Ishikawa (cell line): ENCODE results near the gene STAT5A.

ENCODE experiments used
- CEBPB ChIP-seq: IDR thresholded peaks from 2 replicates; pipeline ENCODE4 v1.6.1; 2012
- EP300 ChIP-seq: IDR thresholded peaks from 2 replicates; pipeline ENCODE4 v1.6.1; 2012; ENCODE audit warnings: borderline replicate concordance
- FOXM1 ChIP-seq: IDR thresholded peaks from 2 replicates; pipeline ENCODE4 v1.6.1; 2012; ENCODE audit warnings: low read depth, borderline replicate concordance
- MAX ChIP-seq: IDR thresholded peaks from 2 replicates; pipeline ENCODE4 v1.6.1; 2012
- TCF12 ChIP-seq: IDR thresholded peaks from 2 replicates; pipeline ENCODE4 v1.6.1; 2012; ENCODE audit warnings: low read depth
- YY1 ChIP-seq: IDR thresholded peaks from 2 replicates; pipeline ENCODE4 v1.6.1; 2012; ENCODE audit warnings: low read depth
- TF ChIP-seq, protein P1 (sequence below): IDR thresholded peaks from 2 replicates; pipeline ENCODE4 v1.6.1; 2012
- TF ChIP-seq, protein P2 (sequence below): IDR thresholded peaks from 2 replicates; pipeline ENCODE4 v1.6.1; 2012; ENCODE audit warnings: low read depth, mild to moderate bottlenecking

- TF ChIP-seq EP300 (no peak), CEBPB (no peak), YY1 (no peak), FOXM1 (no peak), TCF12 (no peak), MAX (no peak)
- TF ChIP-seq, protein P1, sequence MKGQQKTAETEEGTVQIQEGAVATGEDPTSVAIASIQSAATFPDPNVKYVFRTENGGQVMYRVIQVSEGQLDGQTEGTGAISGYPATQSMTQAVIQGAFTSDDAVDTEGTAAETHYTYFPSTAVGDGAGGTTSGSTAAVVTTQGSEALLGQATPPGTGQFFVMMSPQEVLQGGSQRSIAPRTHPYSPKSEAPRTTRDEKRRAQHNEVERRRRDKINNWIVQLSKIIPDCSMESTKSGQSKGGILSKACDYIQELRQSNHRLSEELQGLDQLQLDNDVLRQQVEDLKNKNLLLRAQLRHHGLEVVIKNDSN = no peak
- TF ChIP-seq, protein P2, sequence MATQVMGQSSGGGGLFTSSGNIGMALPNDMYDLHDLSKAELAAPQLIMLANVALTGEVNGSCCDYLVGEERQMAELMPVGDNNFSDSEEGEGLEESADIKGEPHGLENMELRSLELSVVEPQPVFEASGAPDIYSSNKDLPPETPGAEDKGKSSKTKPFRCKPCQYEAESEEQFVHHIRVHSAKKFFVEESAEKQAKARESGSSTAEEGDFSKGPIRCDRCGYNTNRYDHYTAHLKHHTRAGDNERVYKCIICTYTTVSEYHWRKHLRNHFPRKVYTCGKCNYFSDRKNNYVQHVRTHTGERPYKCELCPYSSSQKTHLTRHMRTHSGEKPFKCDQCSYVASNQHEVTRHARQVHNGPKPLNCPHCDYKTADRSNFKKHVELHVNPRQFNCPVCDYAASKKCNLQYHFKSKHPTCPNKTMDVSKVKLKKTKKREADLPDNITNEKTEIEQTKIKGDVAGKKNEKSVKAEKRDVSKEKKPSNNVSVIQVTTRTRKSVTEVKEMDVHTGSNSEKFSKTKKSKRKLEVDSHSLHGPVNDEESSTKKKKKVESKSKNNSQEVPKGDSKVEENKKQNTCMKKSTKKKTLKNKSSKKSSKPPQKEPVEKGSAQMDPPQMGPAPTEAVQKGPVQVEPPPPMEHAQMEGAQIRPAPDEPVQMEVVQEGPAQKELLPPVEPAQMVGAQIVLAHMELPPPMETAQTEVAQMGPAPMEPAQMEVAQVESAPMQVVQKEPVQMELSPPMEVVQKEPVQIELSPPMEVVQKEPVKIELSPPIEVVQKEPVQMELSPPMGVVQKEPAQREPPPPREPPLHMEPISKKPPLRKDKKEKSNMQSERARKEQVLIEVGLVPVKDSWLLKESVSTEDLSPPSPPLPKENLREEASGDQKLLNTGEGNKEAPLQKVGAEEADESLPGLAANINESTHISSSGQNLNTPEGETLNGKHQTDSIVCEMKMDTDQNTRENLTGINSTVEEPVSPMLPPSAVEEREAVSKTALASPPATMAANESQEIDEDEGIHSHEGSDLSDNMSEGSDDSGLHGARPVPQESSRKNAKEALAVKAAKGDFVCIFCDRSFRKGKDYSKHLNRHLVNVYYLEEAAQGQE = no peak
Observed at GRCh38 chr17:42268236-42268635, 20.1 kb upstream of the STAT5A start.
